BJ (cell line): Measurements from ENCODE around the gene OBSL1. TPM values are rescaled to one million over a fixed set of nuclear protein-coding genes. Genes with fewer than 3 reads are reported as not detected.

Experiments
- CTCF ChIA-PET: fragments of 350-600 bp; formaldehyde crosslinking; extraction: SDS; loops from one replicate; lab custom pipeline; 2021; ENCODE audit warnings: antibody characterized with exemption, inconsistent platforms; lab: Yijun Ruan, JAX
- POLR2A ChIA-PET: fragments of 300-600 bp; sonication (Branson Sonifier 250); formaldehyde crosslinking; extraction: SDS; loops from one replicate; lab custom pipeline; 2021; ENCODE audit warnings: antibody characterized with exemption; lab: Charles Lee
- DNase-seq: peaks from one replicate; pipeline ENCODE4 v3.0.0-alpha.2; 2011; ENCODE audit warnings: low read depth
- H3K27me3 ChIP-seq: 2 replicates; pipeline ENCODE4 v1.6.0; 2011; ENCODE audit warnings: low read length; ENCODE audit not compliant: control insufficient read depth, insufficient read depth
- H3K36me3 ChIP-seq: 2 replicates; pipeline ENCODE4 v1.5.1; 2011; ENCODE audit warnings: low read length; ENCODE audit not compliant: control insufficient read depth, insufficient read depth
- H3K4me3 ChIP-seq: 2 replicates; pipeline ENCODE4 v1.5.1; 2011; ENCODE audit warnings: low read depth, mild to moderate bottlenecking, control low read depth, low read length
- polyA plus RNA-seq: library from polyadenylated mRNA; depleted of rRNA; stranded (reverse); fragments of >200 nt; gene quantifications from 2 replicates; pipeline ENCODE4 v1.2.3, GENCODE V29; 2011
- TF ChIP-seq, protein P1 (sequence below): IDR thresholded peaks from 2 replicates; pipeline ENCODE4 v1.5.1; 2011; ENCODE audit warnings: low read depth, mild to moderate bottlenecking, control low read depth, inconsistent platforms, low read length, moderate library complexity; ENCODE audit not compliant: insufficient read depth

The OBSL1 gene
- polyA plus RNA-seq, 1 experiment, result 75.9 TPM

DNA sequence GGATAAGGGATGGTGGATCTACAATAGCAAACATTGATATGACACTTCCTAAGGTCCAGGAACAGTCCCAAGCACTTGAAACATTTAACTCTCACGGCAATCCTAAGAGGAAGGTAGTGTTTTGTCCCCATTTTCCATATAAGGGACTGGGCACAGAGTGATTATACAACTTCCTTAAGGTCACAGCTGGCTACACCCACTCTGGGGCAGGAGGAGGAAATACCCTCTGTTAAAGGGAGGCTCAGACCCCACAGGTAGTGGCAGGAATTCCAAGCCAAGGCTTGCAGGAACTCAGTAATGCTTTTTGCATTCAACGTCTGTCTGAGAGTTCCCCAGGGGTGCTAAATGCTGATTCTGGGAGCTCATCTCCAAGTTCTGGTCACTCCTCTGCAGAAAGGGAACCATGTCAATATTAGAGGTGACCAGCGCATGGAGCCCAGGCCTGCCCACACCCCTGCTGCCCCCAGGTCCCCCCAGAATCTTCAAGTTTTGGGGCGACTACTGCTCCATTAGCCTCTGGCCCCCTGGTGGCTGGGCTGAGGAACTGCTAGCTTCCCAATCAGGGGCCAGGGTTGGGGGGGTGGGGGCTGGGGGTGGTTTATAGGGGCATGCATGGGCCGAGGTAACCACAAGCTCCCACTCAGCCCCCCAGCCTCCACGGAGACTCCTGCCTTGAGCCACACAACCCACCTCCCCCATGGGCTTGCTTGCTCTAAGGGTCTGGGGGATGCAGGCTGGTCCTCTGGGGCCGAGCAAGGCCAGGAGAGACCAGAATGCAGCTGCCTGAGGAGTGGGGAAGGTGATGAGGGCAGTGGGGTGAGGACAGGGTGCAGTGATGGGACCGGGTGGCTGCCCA, 11.1 kb downstream of the OBSL1 start:
- DNase-seq, result no peak
- Histone ChIP-seq H3K4me3 (no peak overlapping the region), H3K36me3 (peaks cover 15% of the 10 kb centered on the region), H3K27me3 (no peaks in the 10 kb centered on the region)
- TF ChIP-seq, protein P1, sequence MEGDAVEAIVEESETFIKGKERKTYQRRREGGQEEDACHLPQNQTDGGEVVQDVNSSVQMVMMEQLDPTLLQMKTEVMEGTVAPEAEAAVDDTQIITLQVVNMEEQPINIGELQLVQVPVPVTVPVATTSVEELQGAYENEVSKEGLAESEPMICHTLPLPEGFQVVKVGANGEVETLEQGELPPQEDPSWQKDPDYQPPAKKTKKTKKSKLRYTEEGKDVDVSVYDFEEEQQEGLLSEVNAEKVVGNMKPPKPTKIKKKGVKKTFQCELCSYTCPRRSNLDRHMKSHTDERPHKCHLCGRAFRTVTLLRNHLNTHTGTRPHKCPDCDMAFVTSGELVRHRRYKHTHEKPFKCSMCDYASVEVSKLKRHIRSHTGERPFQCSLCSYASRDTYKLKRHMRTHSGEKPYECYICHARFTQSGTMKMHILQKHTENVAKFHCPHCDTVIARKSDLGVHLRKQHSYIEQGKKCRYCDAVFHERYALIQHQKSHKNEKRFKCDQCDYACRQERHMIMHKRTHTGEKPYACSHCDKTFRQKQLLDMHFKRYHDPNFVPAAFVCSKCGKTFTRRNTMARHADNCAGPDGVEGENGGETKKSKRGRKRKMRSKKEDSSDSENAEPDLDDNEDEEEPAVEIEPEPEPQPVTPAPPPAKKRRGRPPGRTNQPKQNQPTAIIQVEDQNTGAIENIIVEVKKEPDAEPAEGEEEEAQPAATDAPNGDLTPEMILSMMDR, result peak; percentile 80
- ChIA-PET CTCF (interaction anchor here (0.6 to 4.0 kb wide), 33 partner anchors 9 to 244 kb away, joined by 3 to 29 read pairs (median 4); partner anchors contain the start of genes CHPF, DNPEP, OBSL1 and STK11IP), POLR2A (no interaction called here)

DNA sequence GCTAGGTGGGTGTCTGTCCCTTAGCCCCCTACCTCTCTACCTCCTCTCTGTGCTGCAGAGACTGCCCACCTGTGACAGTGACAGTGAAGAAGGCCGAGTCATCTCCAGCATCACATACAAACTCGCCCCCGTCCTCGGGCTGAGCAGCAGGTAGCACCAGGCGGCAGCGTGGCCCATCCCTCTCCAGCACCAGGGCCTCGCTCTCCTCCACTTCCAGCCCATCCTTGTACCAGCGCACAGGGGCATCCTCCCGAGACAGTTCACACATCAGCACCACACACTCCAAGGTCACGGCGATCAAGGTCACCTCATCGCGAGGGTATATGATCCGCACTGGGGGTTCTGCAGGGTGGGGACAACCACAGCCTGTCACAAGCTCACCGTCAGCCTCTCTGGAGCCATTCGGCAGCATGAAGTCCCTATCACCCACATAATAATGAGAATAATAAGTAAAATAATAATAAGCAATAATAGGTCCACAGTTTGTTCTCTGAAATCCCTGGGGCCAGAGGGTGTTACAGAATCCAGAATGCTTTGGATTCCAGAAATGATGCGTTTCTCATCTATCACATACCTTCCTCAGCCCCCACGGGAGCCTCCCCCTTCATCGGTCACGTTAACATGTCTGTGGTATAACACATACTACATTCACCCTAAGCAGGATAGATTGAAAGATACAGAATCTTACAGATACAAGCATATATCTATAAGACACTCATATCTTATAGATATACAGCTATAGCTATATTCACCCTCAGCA, 12.0 kb downstream of the OBSL1 start:
- POLR2A ChIA-PET, result no interaction called here
- CTCF ChIA-PET, result interaction anchor here (0.8 to 4.0 kb wide), 28 partner anchors 9 to 244 kb away, joined by 3 to 29 read pairs (median 4); partner anchors contain the start of genes CHPF, DNPEP, OBSL1 and STK11IP
- TF ChIP-seq, protein P1, result no peak
- Histone ChIP-seq H3K36me3 (peaks cover 12% of the 10 kb centered on the region), H3K4me3 (no peak overlapping the region), H3K27me3 (no peaks in the 10 kb centered on the region)
- DNase-seq, result no peak

DNA sequence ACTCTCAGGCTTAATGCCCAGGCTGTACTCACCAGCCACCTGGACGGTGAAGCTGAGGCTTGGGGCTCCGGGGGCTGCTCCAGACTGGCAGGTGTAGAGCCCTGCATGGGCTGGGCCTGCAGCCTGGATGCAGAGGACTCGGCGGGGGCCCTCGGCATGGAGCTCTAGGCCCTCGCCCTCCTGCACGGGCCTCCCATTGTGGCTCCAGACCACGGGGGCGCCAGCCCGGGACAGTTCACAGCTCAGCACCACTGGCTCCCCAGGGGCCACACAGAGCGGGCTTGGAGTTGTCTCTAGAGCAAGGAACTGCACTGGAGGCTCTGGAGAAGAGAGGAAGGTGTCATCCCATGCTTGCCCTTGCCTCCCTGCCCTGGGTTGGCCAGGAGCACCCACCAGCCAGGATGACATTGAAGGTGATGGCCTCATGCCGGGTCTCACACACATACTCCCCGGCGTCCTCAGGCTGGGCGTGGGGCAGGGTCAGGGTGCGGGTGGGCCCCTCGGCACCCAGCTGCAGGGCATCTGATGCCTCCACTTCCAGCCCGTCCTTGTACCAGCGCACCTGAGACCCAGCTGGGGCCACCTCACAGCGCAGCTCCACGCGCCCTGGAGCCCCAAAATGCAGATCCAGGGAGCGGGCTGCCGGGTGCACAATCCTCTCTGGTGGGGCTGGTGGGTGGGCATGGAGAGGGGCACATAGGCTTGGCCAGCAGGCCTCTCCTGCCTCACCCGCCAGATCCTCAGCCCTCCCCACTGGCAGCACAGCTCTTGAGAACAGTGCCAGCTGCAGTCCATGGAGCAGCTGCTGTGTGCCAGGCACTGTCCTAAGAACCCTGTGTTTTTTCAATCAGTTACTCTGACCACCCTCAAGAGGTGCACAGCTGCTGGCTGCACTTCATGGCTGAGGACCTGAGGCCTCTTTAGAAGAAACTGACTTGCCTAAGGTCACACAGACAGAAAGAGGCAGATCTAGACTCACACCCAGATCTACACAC, 13.3 kb downstream of the OBSL1 start:
- CTCF ChIA-PET, result interaction anchor here (0.6 to 3.7 kb wide), 4 partner anchors 11 to 22 kb away, joined by 3 to 24 read pairs (median 4); partner anchors contain the start of genes CHPF and TMEM198
- H3K27me3 ChIP-seq, result no peaks in the 10 kb centered on the region
- POLR2A ChIA-PET, result no interaction called here
- DNase-seq, result no peak
- H3K4me3 ChIP-seq, result no peak overlapping the region
- TF ChIP-seq, protein P1, result no peak
- H3K36me3 ChIP-seq, result peaks cover 4% of the 10 kb centered on the region

DNA sequence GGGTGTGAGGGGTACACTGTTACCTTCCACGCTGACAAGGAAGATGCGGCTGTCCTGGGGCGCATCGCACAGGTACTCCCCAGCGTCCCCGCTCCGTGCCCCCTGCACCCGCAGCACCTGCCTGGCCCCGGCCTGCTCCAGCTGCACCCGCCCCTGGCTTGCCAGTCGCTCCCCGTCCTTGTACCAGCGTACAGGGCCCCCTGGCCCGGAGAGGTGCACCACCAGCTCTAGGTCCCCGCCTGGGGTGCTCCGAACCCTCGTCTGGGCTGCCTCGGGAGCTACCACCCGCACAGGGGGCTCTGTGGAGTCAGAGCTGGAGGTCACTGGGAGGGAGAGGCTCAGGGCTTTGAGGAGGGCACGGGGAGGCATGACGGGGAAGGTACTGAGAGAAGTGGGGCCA, 14.0 kb downstream of the OBSL1 start:
- no peaks in the 10 kb centered on the region for H3K27me3 ChIP-seq
- ChIA-PET POLR2A (no interaction called here), CTCF (interaction anchor here (0.6 to 1.1 kb wide), 2 partner anchors 12 to 23 kb away, joined by 3 to 4 read pairs; no protein-coding TSS in a partner anchor)
- TF ChIP-seq, protein P1, result no peak
- no peak overlapping the region for H3K4me3 ChIP-seq
- H3K36me3 ChIP-seq, result peaks cover 3% of the 10 kb centered on the region; the same call in 1 of the 2 replicates
- DNase-seq, result no peak
